Measurements from ENCODE around the gene FAM117A. TPM values are rescaled to one million over a fixed set of nuclear protein-coding genes. Genes with fewer than 3 reads are reported as not detected.

FAM117A gene
- total and polyA plus RNA-seq, 2 donors (not counting 3 experiments of a cell fraction or from before 2014, with no cell fraction given), result 12.2 to 24.1 TPM

DNA sequence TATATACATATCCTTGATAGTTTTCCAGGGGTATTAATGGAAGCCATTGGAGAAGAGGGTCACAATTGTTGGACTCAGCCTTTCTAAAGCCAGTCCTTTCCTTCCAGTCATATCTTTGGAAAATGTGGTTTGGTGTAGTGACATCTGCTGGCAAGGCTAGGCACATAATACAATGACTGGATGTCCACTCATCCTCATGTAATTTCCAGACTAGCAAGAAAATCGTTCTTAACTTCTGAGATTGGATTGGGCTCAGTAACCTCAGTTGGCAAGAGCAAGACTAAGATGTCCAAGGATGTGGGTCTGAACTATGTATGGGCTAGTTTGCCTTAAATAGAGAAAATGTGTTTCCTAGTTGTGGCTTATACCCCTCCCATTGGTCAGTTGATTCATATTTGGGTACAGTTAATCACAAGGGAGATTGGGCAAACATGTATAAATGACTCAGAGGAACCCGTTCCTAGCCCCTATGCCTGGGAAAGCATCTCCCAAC lies 15.9 kb upstream of the FAM117A start:
- Histone ChIP-seq H3K4me1 (ENCODE audit: control insufficient read depth, extremely low read depth, insufficient read depth, low read length) (peaks cover 26% of the 10 kb centered on the region), H3K27me3 (ENCODE audit: control insufficient read depth in 2 of 2, insufficient read depth in 2 of 2, low read length in 2 of 2) (no peaks in the 10 kb centered on the region), H3K9me1 (replicated peaks; ENCODE audit: control insufficient read depth, extremely low read depth, insufficient read depth, low read length) (no peaks in the 10 kb centered on the region), H3K9ac (replicated peaks; ENCODE audit: extremely low read depth, insufficient read depth, low read length) (no peak overlapping the region), H3K9me3 (replicated peaks; ENCODE audit: control insufficient read depth, insufficient read depth, low read length) (no peaks in the 10 kb centered on the region), H4K20me1 (replicated peaks; ENCODE audit: control insufficient read depth, extremely low read depth, insufficient read depth, low read length) (no peaks in the 10 kb centered on the region), H2AFZ (ENCODE audit: low read depth, low read length) (peak overlapping the region; percentile 50), H3K79me2 (ENCODE audit: control insufficient read depth, insufficient read depth, low read length) (no peaks in the 10 kb centered on the region), H3K27ac (ENCODE audit: insufficient read depth, low read depth, low read length) (no peak overlapping the region), H3K36me3 (ENCODE audit: control insufficient read depth in 2 of 2, extremely low read depth in 1 of 2, insufficient read depth in 2 of 2, low read length in 2 of 2) (no peaks in the 10 kb centered on the region), H3K4me2 (ENCODE audit: insufficient read depth, low read length) (no peak overlapping the region), H3K4me3 (replicated peaks in 1 of 3; ENCODE audit: insufficient read depth in 1 of 3, low read depth in 1 of 3, low read length in 3 of 3) (no peak overlapping the region)
- intact Hi-C loops (cut with micrococcal nuclease), result loop anchor here (1.0 to 2.0 kb wide), 2 partner anchors 71 to 211 kb away; no protein-coding TSS in a partner anchor
- TF ChIP-seq FOS (IDR thresholded peaks at IDR 0.05; ENCODE audit: borderline replicate concordance, insufficient read depth, low read length) (peak; percentile 50), MAX (IDR thresholded peaks at IDR 0.05; ENCODE audit: insufficient read depth, insufficient read length) (no peak), CTCF (IDR thresholded peaks at IDR 0.05; ENCODE audit: extremely low read depth in 1 of 2, insufficient read depth in 1 of 2, low read depth in 1 of 2, low read length in 2 of 2) (peak; percentile 48 to 67), JUN (IDR thresholded peaks at IDR 0.05; ENCODE audit: borderline replicate concordance, insufficient read depth, insufficient read length, low read depth) (peak; percentile 24)
- FAIRE-seq (peak; percentile 98), DNase-seq (ENCODE audit: low read depth, low spot score) (peak; percentile 79)
- ChIA-PET POLR2A (interaction anchor here (0.9 kb wide), 1 partner anchor 72 kb away, joined by 3 read pairs; the partner anchor contains the start of gene SLC35B1), CTCF (interaction anchor here (0.6 to 2.3 kb wide), 8 partner anchors 50 to 222 kb away, joined by 3 to 27 read pairs (median 4); partner anchors contain the start of gene SLC35B1)
- dilution Hi-C loops (cut with MboI; ENCODE audit: extremely low pct_ligation_motif_present, low sequenced_read_pairs), result no loop called here
- no TSS peak for BruUV-seq (replicated peaks)

Measured in endothelial cell of umbilical vein (primary cell).